HepG2 (cell line): ENCODE results near the gene S100A4. TPM values are rescaled to one million over a fixed set of nuclear protein-coding genes. Genes with fewer than 3 reads are reported as not detected.

Source experiments
- CC2D1A ChIP-seq: sonication (generic); formaldehyde crosslinking; IDR thresholded peaks from 2 replicates; pipeline ENCODE4 v1.8.1; 2023; ENCODE audit warnings: mild to moderate bottlenecking, missing genetic modification reagents
- EED ChIP-seq: sonication (generic); formaldehyde crosslinking; IDR thresholded peaks from 2 replicates; pipeline ENCODE4 v1.5.0; 2020; ENCODE audit warnings: mild to moderate bottlenecking, missing genetic modification reagents
- ETV5 ChIP-seq: IDR thresholded peaks from 2 replicates; pipeline ENCODE4 v1.6.1; 2018; ENCODE audit warnings: missing biosample characterization, missing genetic modification reagents, inconsistent platforms, borderline replicate concordance
- FOXC1 ChIP-seq: sonication (generic); formaldehyde crosslinking; IDR thresholded peaks from 2 replicates; pipeline ENCODE4 v1.8.0; 2022; ENCODE audit warnings: mild to moderate bottlenecking, missing genetic modification reagents, borderline replicate concordance
- POLR2A ChIP-seq, 2 experiments: IDR thresholded peaks; 2 replicates each; pipeline ENCODE4 v1.6.1; 2011; ENCODE audit warnings: low read depth in 2 of 2, low read length in 2 of 2, mild to moderate bottlenecking in 1 of 2, moderate library complexity in 1 of 2; ENCODE audit not compliant: insufficient read depth in 1 of 2
- SIN3A ChIP-seq: IDR thresholded peaks from 2 replicates; pipeline ENCODE4 v1.6.1; 2011; ENCODE audit warnings: low read depth, mild to moderate bottlenecking, control low read depth, low read length, borderline replicate concordance
- SRSF9 ChIP-seq: fragments of 200-400 bp; formaldehyde crosslinking; IDR thresholded peaks from 2 replicates; pipeline ENCODE4 v1.6.1; 2018; ENCODE audit warnings: borderline replicate concordance, mild to moderate bottlenecking, low read depth, low read length; ENCODE audit not compliant: insufficient read depth, poor library complexity, severe bottlenecking
- ZNF234 ChIP-seq: sonication (generic); formaldehyde crosslinking; conservative IDR thresholded peaks from 2 replicates; pipeline ENCODE4 v1.5.1; 2020; ENCODE audit warnings: mild to moderate bottlenecking, missing genetic modification reagents
- ZNF24 ChIP-seq: fragments of 450-650 bp; IDR thresholded peaks from 2 replicates; pipeline ENCODE4 v1.6.1; 2017; ENCODE audit warnings: antibody characterized with exemption, mild to moderate bottlenecking
- ZNF703 ChIP-seq: sonication (generic); formaldehyde crosslinking; IDR thresholded peaks from 2 replicates; pipeline ENCODE4 v1.5.1; 2020; ENCODE audit warnings: missing genetic modification reagents, mild to moderate bottlenecking, moderate library complexity, borderline replicate concordance
- polyA plus RNA-seq, 8 experiments: library from polyadenylated mRNA; depleted of rRNA in 3 of 8; stranded (reverse) in 7 of 8; unstranded in 1 of 8; fragments of >200 nt; fragmentation: Illumina TruSeq in 4 of 8; extraction: Trizol in 4 of 8; gene quantifications; 2 replicates each; pipeline versions ENCODE4 v1.2.1 to v1.2.3, GENCODE V29; 2011 to 2016; ENCODE audit warnings: low read depth in 4 of 8, missing spikeins in 1 of 8, mixed read lengths in 1 of 8; ENCODE audit not compliant: insufficient read depth in 1 of 8
- total RNA-seq, 5 experiments: library from RNA; depleted of rRNA; stranded (reverse); fragments of >200 nt; fragmentation: Illumina TruSeq; extraction: Trizol; gene quantifications; 2 replicates each; pipeline ENCODE4 v1.2.3, GENCODE V29; 2016; ENCODE audit warnings: low read depth in 1 of 5
- TF ChIP-seq, protein P1 (sequence below), 2 experiments: sonication (generic) in 1 of 2; formaldehyde crosslinking in 1 of 2; IDR thresholded peaks; 2 replicates each; pipeline versions ENCODE4 v1.4.0 to v1.6.1; 2016 to 2020; ENCODE audit warnings: borderline replicate concordance in 1 of 2, low read depth in 1 of 2, mild to moderate bottlenecking in 1 of 2, missing genetic modification reagents in 1 of 2
- TF ChIP-seq, protein P2 (sequence below): sonication (generic); formaldehyde crosslinking; IDR thresholded peaks from 2 replicates; pipeline ENCODE4; 2020; ENCODE audit warnings: missing genetic modification reagents, mild to moderate bottlenecking, borderline replicate concordance
- TF ChIP-seq, protein P3 (sequence below): sonication (generic); formaldehyde crosslinking; IDR thresholded peaks from 2 replicates; pipeline ENCODE4 v1.4.0; 2020; ENCODE audit warnings: missing genetic modification reagents, borderline replicate concordance
- TF ChIP-seq, protein P4 (sequence below): sonication (generic); formaldehyde crosslinking; IDR thresholded peaks from 2 replicates; pipeline ENCODE4 v1.5.0; 2020; ENCODE audit warnings: missing genetic modification reagents, mild to moderate bottlenecking, borderline replicate concordance
- TF ChIP-seq, protein P5 (sequence below): sonication (generic); formaldehyde crosslinking; IDR thresholded peaks from 2 replicates; pipeline ENCODE4 v1.8.1; 2022; ENCODE audit warnings: mild to moderate bottlenecking, missing genetic modification reagents

S100A4 gene
- total and polyA plus RNA-seq, 2 of the 13 experiments (the other 11 are each of a cell fraction or from before 2014, with no cell fraction given) = 12.9 to 20.2 TPM

DNA sequence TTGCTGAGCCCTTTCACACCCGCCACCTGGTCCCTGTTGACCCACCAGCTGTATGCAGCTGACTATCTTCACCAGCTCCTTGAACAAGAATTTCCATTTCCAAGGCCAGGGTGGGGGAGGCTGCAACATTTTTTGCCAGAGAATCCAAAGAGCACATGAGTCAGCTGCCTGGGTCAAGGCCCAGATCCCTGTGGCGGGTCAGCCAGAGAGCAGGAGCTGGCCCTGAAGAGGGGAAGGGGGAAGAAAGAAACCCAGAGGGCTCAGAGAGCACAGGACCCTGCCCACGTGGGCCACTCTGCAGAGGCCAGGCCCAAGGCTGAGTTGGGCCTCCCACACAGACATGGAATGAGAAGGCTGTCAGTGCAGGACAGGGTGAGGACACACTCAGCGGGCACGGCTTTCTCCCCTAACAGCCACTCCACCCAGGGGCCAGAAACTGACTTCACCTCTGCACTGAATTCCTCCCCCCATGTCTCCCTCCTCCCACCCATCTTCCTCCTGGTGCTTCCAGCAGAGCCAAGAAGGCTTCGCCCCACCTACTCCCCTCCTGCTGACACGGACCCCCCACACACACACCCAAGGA lies 38.7 kb downstream of the S100A4 start (continued):
- TF ChIP-seq FOXC1 (CRISPR knock-in tag) (no peak), SRSF9 (no peak), ZNF234 (CRISPR knock-in tag) (no peak), ZNF703 (CRISPR knock-in tag) (no peak), CC2D1A (CRISPR knock-in tag) (no peak), ETV5 (CRISPR knock-in tag) (peak; percentile 20; the same call in 1 of the 2 replicates), SIN3A (no peak), POLR2A (IDR thresholded peaks at IDR 0.05; ENCODE audit: insufficient read depth in 1 of 2, low read depth in 2 of 2, low read length in 2 of 2) (no peak), EED (CRISPR knock-in tag) (no peak), ZNF24 (no peak)
- TF ChIP-seq, protein P1, sequence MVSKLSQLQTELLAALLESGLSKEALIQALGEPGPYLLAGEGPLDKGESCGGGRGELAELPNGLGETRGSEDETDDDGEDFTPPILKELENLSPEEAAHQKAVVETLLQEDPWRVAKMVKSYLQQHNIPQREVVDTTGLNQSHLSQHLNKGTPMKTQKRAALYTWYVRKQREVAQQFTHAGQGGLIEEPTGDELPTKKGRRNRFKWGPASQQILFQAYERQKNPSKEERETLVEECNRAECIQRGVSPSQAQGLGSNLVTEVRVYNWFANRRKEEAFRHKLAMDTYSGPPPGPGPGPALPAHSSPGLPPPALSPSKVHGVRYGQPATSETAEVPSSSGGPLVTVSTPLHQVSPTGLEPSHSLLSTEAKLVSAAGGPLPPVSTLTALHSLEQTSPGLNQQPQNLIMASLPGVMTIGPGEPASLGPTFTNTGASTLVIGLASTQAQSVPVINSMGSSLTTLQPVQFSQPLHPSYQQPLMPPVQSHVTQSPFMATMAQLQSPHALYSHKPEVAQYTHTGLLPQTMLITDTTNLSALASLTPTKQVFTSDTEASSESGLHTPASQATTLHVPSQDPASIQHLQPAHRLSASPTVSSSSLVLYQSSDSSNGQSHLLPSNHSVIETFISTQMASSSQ (IDR thresholded peaks at IDR 0.05; ENCODE audit: low read depth) = no peak
- TF ChIP-seq, protein P1 (CRISPR knock-in tag; IDR thresholded peaks at IDR 0.05; ENCODE audit: borderline replicate concordance) = no peak
- TF ChIP-seq, protein P2, sequence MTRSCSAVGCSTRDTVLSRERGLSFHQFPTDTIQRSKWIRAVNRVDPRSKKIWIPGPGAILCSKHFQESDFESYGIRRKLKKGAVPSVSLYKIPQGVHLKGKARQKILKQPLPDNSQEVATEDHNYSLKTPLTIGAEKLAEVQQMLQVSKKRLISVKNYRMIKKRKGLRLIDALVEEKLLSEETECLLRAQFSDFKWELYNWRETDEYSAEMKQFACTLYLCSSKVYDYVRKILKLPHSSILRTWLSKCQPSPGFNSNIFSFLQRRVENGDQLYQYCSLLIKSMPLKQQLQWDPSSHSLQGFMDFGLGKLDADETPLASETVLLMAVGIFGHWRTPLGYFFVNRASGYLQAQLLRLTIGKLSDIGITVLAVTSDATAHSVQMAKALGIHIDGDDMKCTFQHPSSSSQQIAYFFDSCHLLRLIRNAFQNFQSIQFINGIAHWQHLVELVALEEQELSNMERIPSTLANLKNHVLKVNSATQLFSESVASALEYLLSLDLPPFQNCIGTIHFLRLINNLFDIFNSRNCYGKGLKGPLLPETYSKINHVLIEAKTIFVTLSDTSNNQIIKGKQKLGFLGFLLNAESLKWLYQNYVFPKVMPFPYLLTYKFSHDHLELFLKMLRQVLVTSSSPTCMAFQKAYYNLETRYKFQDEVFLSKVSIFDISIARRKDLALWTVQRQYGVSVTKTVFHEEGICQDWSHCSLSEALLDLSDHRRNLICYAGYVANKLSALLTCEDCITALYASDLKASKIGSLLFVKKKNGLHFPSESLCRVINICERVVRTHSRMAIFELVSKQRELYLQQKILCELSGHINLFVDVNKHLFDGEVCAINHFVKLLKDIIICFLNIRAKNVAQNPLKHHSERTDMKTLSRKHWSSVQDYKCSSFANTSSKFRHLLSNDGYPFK (CRISPR knock-in tag) = peak; percentile 24; the same call in 1 of the 2 replicates
- TF ChIP-seq, protein P3, sequence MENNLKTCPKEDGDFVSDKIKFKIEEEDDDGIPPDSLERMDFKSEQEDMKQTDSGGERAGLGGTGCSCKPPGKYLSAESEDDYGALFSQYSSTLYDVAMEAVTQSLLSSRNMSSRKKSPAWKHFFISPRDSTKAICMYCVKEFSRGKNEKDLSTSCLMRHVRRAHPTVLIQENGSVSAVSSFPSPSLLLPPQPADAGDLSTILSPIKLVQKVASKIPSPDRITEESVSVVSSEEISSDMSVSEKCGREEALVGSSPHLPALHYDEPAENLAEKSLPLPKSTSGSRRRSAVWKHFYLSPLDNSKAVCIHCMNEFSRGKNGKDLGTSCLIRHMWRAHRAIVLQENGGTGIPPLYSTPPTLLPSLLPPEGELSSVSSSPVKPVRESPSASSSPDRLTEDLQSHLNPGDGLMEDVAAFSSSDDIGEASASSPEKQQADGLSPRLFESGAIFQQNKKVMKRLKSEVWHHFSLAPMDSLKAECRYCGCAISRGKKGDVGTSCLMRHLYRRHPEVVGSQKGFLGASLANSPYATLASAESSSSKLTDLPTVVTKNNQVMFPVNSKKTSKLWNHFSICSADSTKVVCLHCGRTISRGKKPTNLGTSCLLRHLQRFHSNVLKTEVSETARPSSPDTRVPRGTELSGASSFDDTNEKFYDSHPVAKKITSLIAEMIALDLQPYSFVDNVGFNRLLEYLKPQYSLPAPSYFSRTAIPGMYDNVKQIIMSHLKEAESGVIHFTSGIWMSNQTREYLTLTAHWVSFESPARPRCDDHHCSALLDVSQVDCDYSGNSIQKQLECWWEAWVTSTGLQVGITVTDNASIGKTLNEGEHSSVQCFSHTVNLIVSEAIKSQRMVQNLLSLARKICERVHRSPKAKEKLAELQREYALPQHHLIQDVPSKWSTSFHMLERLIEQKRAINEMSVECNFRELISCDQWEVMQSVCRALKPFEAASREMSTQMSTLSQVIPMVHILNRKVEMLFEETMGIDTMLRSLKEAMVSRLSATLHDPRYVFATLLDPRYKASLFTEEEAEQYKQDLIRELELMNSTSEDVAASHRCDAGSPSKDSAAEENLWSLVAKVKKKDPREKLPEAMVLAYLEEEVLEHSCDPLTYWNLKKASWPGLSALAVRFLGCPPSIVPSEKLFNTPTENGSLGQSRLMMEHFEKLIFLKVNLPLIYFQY (CRISPR knock-in tag) = peak; percentile 76; the same call in 1 of the 2 replicates
- TF ChIP-seq, protein P4, sequence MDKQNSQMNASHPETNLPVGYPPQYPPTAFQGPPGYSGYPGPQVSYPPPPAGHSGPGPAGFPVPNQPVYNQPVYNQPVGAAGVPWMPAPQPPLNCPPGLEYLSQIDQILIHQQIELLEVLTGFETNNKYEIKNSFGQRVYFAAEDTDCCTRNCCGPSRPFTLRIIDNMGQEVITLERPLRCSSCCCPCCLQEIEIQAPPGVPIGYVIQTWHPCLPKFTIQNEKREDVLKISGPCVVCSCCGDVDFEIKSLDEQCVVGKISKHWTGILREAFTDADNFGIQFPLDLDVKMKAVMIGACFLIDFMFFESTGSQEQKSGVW = no peak
- TF ChIP-seq, protein P5, sequence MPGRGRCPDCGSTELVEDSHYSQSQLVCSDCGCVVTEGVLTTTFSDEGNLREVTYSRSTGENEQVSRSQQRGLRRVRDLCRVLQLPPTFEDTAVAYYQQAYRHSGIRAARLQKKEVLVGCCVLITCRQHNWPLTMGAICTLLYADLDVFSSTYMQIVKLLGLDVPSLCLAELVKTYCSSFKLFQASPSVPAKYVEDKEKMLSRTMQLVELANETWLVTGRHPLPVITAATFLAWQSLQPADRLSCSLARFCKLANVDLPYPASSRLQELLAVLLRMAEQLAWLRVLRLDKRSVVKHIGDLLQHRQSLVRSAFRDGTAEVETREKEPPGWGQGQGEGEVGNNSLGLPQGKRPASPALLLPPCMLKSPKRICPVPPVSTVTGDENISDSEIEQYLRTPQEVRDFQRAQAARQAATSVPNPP (CRISPR knock-in tag) = no peak
